Trophoblast cell (in vitro differentiated cells and primary cell): ENCODE data around the gene IL17RE.
A peak's percentile ranks its signal among the peaks of the same experiment; 100 is the strongest.
"Not testable (repeated sequence)": the region's sequence is repeated elsewhere in the genome, so short reads cannot be mapped to it uniquely, and the experiment has no call there.

ENCODE experiments used
- DNase-seq, 2 donors: peaks; one replicate each; pipeline ENCODE4 v3.0.0-alpha.2; 2016
- H2AFZ ChIP-seq: 2 replicates; pipeline ENCODE4 v1.6.1; 2013; ENCODE audit warnings: low read length, moderate library complexity, mild to moderate bottlenecking; ENCODE audit not compliant: insufficient read depth, poor library complexity
- H2AK5ac ChIP-seq: 2 replicates; pipeline ENCODE4 v1.6.1; 2013; ENCODE audit warnings: mild to moderate bottlenecking, low read length
- H2BK120ac ChIP-seq: 2 replicates; pipeline ENCODE4 v1.6.1; 2013; ENCODE audit warnings: low read length, mild to moderate bottlenecking, moderate library complexity; ENCODE audit not compliant: insufficient read depth, poor library complexity
- H2BK12ac ChIP-seq: 2 replicates; pipeline ENCODE4 v1.6.1; 2013; ENCODE audit warnings: mild to moderate bottlenecking, low read length, moderate library complexity
- H2BK5ac ChIP-seq: 2 replicates; pipeline ENCODE4 v1.6.1; 2013; ENCODE audit warnings: low read length, low read depth, moderate library complexity, mild to moderate bottlenecking; ENCODE audit not compliant: poor library complexity
- H3K14ac ChIP-seq: 2 replicates; pipeline ENCODE4 v1.6.1; 2013; ENCODE audit warnings: mild to moderate bottlenecking, low read length
- H3K18ac ChIP-seq: 2 replicates; pipeline ENCODE4 v1.6.1; 2013; ENCODE audit warnings: mild to moderate bottlenecking, low read length
- H3K23ac ChIP-seq: 2 replicates; pipeline ENCODE4 v1.6.1; 2013; ENCODE audit warnings: low read length
- H3K27ac ChIP-seq: 2 replicates; pipeline ENCODE4 v1.5.1; 2013; ENCODE audit warnings: low read depth, mild to moderate bottlenecking, inconsistent platforms, low read length, moderate library complexity
- H3K27me3 ChIP-seq: 2 replicates; pipeline ENCODE4 v1.6.1; 2013; ENCODE audit warnings: inconsistent platforms, mild to moderate bottlenecking, low read length, moderate library complexity; ENCODE audit not compliant: insufficient read depth
- H3K36me3 ChIP-seq, 2 experiments: 1 replicate in 1 of 2; 2 replicates in 1 of 2; pipeline ENCODE4 v1.6.1; 2013; ENCODE audit warnings: low read length in 2 of 2, mild to moderate bottlenecking in 2 of 2, moderate library complexity in 1 of 2; ENCODE audit not compliant: insufficient read depth in 2 of 2, control insufficient read depth in 1 of 2
- H3K4ac ChIP-seq: 2 replicates; pipeline ENCODE4 v1.6.1; 2013; ENCODE audit warnings: low read depth, mild to moderate bottlenecking, low read length, moderate library complexity
- H3K4me1 ChIP-seq, 2 experiments: 1 replicate in 1 of 2; 2 replicates in 1 of 2; pipeline ENCODE4 v1.6.1; 2013; ENCODE audit warnings: low read length in 2 of 2, mild to moderate bottlenecking in 2 of 2, moderate library complexity in 1 of 2; ENCODE audit not compliant: insufficient read depth in 2 of 2, control insufficient read depth in 1 of 2
- H3K4me2 ChIP-seq: 2 replicates; pipeline ENCODE4 v1.6.1; 2013; ENCODE audit warnings: inconsistent platforms, mild to moderate bottlenecking, low read length, moderate library complexity
- H3K4me3 ChIP-seq: 2 replicates; pipeline ENCODE4 v1.5.1; 2013; ENCODE audit warnings: mild to moderate bottlenecking, low read depth, low read length, inconsistent platforms
- H3K79me1 ChIP-seq: one replicate; pipeline ENCODE4 v1.6.1; 2013; ENCODE audit warnings: low read length
- H3K79me2 ChIP-seq: 2 replicates; pipeline ENCODE4 v1.6.1; 2013; ENCODE audit warnings: low read length, mild to moderate bottlenecking; ENCODE audit not compliant: control insufficient read depth, insufficient read depth, poor library complexity
- H3K9ac ChIP-seq: 2 replicates; pipeline ENCODE4 v1.6.1; 2013; ENCODE audit warnings: mild to moderate bottlenecking, low read length
- H3K9me3 ChIP-seq: 2 replicates; pipeline ENCODE4 v1.6.1; 2013; ENCODE audit warnings: low read depth, mild to moderate bottlenecking, control low read depth, inconsistent platforms, low read length; ENCODE audit not compliant: insufficient read depth
- H4K12ac ChIP-seq: 2 replicates; pipeline ENCODE4 v1.6.1; 2013; ENCODE audit warnings: low read depth, mild to moderate bottlenecking, low read length, moderate library complexity
- H4K8ac ChIP-seq: 2 replicates; pipeline ENCODE4 v1.6.1; 2013; ENCODE audit warnings: low read depth, mild to moderate bottlenecking, low read length, moderate library complexity
- H4K91ac ChIP-seq: one replicate; pipeline ENCODE4 v1.6.1; 2013; ENCODE audit warnings: low read depth, mild to moderate bottlenecking, low read length, moderate library complexity
- WGBS: extraction: QIAGEN DNeasy Blood & Tissue Kit; methylation state at CpG from one replicate; pipeline ENCODE4 v1.1.7; 2013; ENCODE audit warnings: missing lambda C conversion rate; ENCODE audit not compliant: insufficient read length, insufficient coverage; ENCODE audit errors: extremely low coverage; 5-methylcytosine and 5-hydroxymethylcytosine counted together

The IL17RE gene

DNA sequence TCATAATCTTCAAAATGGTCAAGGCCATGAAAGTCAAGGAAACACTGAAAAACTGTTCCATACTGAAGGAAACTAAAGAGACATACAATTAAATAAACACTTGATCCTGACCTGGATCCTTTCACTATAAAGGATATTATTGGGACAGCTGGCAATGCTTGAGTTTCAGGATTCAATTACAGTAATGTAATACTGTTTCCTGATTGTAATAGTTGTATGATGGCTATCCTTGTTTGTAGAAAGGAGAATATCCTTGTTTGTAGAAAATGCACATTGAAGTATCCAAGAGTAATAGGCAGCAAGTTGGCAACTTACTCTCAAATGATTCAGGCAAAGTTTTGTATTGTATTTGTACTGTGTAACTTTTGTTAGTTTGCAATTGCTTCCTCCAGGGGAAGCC lies 27.2 kb upstream of the IL17RE start:
- Histone ChIP-seq H2AFZ (no peak overlapping the region), H3K9ac (no peak overlapping the region), H4K12ac (no peak overlapping the region), H3K9me3 (no peaks in the 10 kb centered on the region), H4K8ac (no peak overlapping the region), H2BK120ac (no peak overlapping the region), H3K79me2 (no peaks in the 10 kb centered on the region), H3K36me3 (no peaks in the 10 kb centered on the region), H3K79me1 (peaks cover 1% of the 10 kb centered on the region), H3K23ac (no peak overlapping the region), H3K27me3 (no peaks in the 10 kb centered on the region), H2AK5ac (no peak overlapping the region), H3K4me1 (no peaks in the 10 kb centered on the region), H3K4me3 (no peak overlapping the region), H2BK5ac (no peak overlapping the region), H3K4me2 (no peak overlapping the region), H3K4ac (no peak overlapping the region), H2BK12ac (no peak overlapping the region), H3K18ac (no peak overlapping the region), H3K27ac (no peak overlapping the region), H3K14ac (no peak overlapping the region), H4K91ac (no peak overlapping the region)
- DNase-seq, result no peak

DNA sequence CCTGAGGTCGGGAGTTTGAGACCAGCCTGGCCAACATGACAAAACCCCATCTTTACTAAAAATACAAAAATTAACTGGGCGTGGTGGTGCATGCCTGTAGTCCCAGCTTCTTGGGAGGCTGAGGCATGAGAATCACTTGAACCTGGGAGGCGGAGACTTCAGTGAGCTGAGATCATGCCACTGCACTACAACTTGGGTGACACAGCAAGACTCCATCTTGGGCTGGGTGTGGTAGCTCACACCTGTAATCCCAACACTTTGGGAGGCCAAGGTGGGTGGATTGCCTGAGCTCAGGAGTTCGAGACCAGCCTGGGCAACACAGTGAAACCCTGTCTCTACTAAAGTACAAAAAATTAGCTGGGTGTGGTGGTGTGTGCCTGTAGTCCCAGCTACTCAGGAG lies 26.4 kb upstream of the IL17RE start:
- H2BK5ac ChIP-seq, H3K36me3 ChIP-seq, H4K12ac ChIP-seq, DNase-seq, H3K14ac ChIP-seq, H3K18ac ChIP-seq, H3K23ac ChIP-seq, H3K9ac ChIP-seq, H3K79me2 ChIP-seq, H3K4me2 ChIP-seq, H4K8ac ChIP-seq, H3K79me1 ChIP-seq, H3K4ac ChIP-seq, H3K4me1 ChIP-seq, H2AK5ac ChIP-seq, H4K91ac ChIP-seq, H3K9me3 ChIP-seq, H3K27me3 ChIP-seq, H3K4me3 ChIP-seq, H2BK12ac ChIP-seq, H2AFZ ChIP-seq, H3K27ac ChIP-seq, H2BK120ac ChIP-seq: not testable (repeated sequence)
- no CpG with 5 or more reads among the region's 4 CpGs for WGBS

DNA sequence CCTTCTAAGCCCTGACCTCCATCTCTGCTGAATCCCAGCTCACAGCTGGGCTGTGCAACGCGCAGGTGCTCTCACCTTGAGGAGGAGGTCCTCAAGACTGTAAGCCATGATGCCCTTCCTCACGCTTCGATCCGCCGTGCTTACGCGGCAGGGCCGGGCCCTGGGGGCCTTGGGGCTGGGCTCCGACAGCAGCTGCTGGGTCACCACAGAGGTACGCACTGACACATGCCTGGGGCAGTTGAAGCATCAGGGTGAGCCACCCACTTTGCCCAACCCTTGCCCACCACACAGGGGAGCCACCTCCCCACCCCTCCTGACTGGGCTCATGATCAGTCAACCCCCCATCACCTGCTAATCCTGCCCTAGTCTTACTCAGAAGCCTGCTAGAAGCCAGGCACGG lies 25.7 kb upstream of the IL17RE start:
- no peak overlapping the region for H3K27ac ChIP-seq
- H3K79me1 ChIP-seq, result peaks cover 1% of the 10 kb centered on the region
- H3K36me3 ChIP-seq, result no peaks in the 10 kb centered on the region
- H3K4me3 ChIP-seq, result no peak overlapping the region
- no peaks in the 10 kb centered on the region for H3K79me2 ChIP-seq
- no peak overlapping the region for H3K4me2 ChIP-seq
- H2BK120ac ChIP-seq, result no peak overlapping the region
- H3K23ac ChIP-seq, result no peak overlapping the region
- DNase-seq, result peak; percentile 80 to 85
- H3K18ac ChIP-seq, result no peak overlapping the region
- no peaks in the 10 kb centered on the region for H3K4me1 ChIP-seq
- no peak overlapping the region for H4K12ac ChIP-seq
- H4K91ac ChIP-seq, result no peak overlapping the region
- no peak overlapping the region for H2AFZ ChIP-seq
- no peak overlapping the region for H3K9ac ChIP-seq
- no peak overlapping the region for H2BK12ac ChIP-seq
- H3K4ac ChIP-seq, result no peak overlapping the region
- no peak overlapping the region for H2BK5ac ChIP-seq
- no peak overlapping the region for H3K14ac ChIP-seq
- no peak overlapping the region for H4K8ac ChIP-seq
- no peaks in the 10 kb centered on the region for H3K27me3 ChIP-seq
- H2AK5ac ChIP-seq, result no peak overlapping the region
- H3K9me3 ChIP-seq, result no peaks in the 10 kb centered on the region
- WGBS, result no CpG with 5 or more reads among the region's 12 CpGs

DNA sequence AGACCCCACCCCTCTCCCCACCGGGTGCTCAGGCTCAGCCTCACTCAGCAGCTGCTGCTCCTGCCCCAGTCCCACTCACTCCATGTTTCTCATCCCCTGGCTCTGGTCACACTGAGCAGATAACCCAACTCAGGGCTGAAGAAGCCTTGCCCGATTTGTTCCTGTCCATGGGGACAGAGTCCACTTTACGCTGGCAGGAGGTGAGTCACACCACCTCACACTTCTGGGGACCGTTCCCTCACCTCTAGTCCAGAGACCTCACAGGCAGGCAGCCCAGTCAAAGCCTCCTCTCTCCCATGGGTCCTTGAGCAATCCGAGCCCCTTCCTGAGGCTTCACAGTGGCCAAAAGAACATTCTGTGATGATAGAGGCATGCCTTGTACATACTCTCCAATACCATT lies 23.9 kb upstream of the IL17RE start:
- Histone ChIP-seq H3K4me1 (peaks cover 0 to 1% of the 10 kb centered on the region in 2 experiments), H4K12ac (no peak overlapping the region), H3K27me3 (no peaks in the 10 kb centered on the region), H3K4ac (no peak overlapping the region), H4K8ac (no peak overlapping the region), H3K4me3 (no peak overlapping the region), H3K23ac (no peak overlapping the region), H3K79me1 (no peaks in the 10 kb centered on the region), H4K91ac (no peak overlapping the region), H3K27ac (no peak overlapping the region), H3K4me2 (no peak overlapping the region), H3K9ac (no peak overlapping the region), H2BK5ac (no peak overlapping the region), H3K36me3 (no peaks in the 10 kb centered on the region), H3K18ac (no peak overlapping the region), H3K9me3 (no peaks in the 10 kb centered on the region), H2BK120ac (no peak overlapping the region), H3K14ac (no peak overlapping the region), H2AK5ac (no peak overlapping the region), H2AFZ (no peak overlapping the region), H3K79me2 (no peaks in the 10 kb centered on the region), H2BK12ac (no peak overlapping the region)
- no peak for DNase-seq
- WGBS, result no CpG with 5 or more reads among the region's 5 CpGs
